HepG2 (cell line): ENCODE results near the gene C22orf39. TPM values are rescaled to one million over a fixed set of nuclear protein-coding genes. Genes with fewer than 3 reads are reported as not detected.

Source experiments
- ATAD3A ChIP-seq: sonication (generic); formaldehyde crosslinking; IDR thresholded peaks from 2 replicates; pipeline ENCODE4 v1.4.0; 2020; ENCODE audit warnings: missing genetic modification reagents
- ATF4 ChIP-seq, 2 experiments: fragments of 450-650 bp in 1 of 2; sonication (generic) in 1 of 2; formaldehyde crosslinking; IDR thresholded peaks; 2 replicates each; pipeline versions ENCODE4 v1.5.0 to v1.8.0; 2020 to 2022; ENCODE audit warnings: mild to moderate bottlenecking in 1 of 2, missing genetic modification reagents in 1 of 2
- CEBPG ChIP-seq: IDR thresholded peaks from 2 replicates; pipeline ENCODE4 v1.6.1; 2016
- DR1 ChIP-seq: sonication (generic); formaldehyde crosslinking; IDR thresholded peaks from 2 replicates; pipeline ENCODE4 v1.8.0; 2021; ENCODE audit warnings: mild to moderate bottlenecking, missing genetic modification reagents, inconsistent platforms
- GFI1 ChIP-seq: sonication (generic); formaldehyde crosslinking; IDR thresholded peaks from 2 replicates; pipeline ENCODE4 v1.5.0; 2020; ENCODE audit warnings: missing genetic modification reagents, mild to moderate bottlenecking, borderline replicate concordance
- HDAC1 ChIP-seq: sonication (generic); formaldehyde crosslinking; IDR thresholded peaks from 2 replicates; pipeline ENCODE4 v1.5.1; 2020; ENCODE audit warnings: mild to moderate bottlenecking, missing genetic modification reagents
- HES4 ChIP-seq: sonication (generic); formaldehyde crosslinking; IDR thresholded peaks from 2 replicates; pipeline ENCODE4 v1.9.0; 2021; ENCODE audit warnings: mild to moderate bottlenecking, missing genetic modification reagents, borderline replicate concordance
- JUND ChIP-seq: sonication (generic); formaldehyde crosslinking; IDR thresholded peaks from 2 replicates; pipeline ENCODE4 v1.8.0; 2022; ENCODE audit warnings: mild to moderate bottlenecking, missing genetic modification reagents
- KAT8 ChIP-seq: IDR thresholded peaks from 2 replicates; pipeline ENCODE4 v1.6.1; 2016; ENCODE audit warnings: missing genetic modification reagents, missing compliant biosample characterization
- KLF9 ChIP-seq: IDR thresholded peaks from 2 replicates; pipeline ENCODE4 v1.6.1; 2016; ENCODE audit warnings: low read depth
- MBD4 ChIP-seq: IDR thresholded peaks from 2 replicates; pipeline ENCODE4 v1.6.1; 2012; ENCODE audit warnings: low read length, inconsistent platforms, borderline replicate concordance
- PAX8 ChIP-seq: sonication (generic); formaldehyde crosslinking; IDR thresholded peaks from 2 replicates; pipeline ENCODE4 v1.8.0; 2022; ENCODE audit warnings: mild to moderate bottlenecking, missing genetic modification reagents, borderline replicate concordance
- RXRB ChIP-seq: IDR thresholded peaks from 2 replicates; pipeline ENCODE4 v1.6.1; 2016; ENCODE audit warnings: borderline replicate concordance, missing genetic modification reagents, missing compliant biosample characterization
- SMYD3 ChIP-seq: sonication (generic); formaldehyde crosslinking; IDR thresholded peaks from 2 replicates; pipeline ENCODE4 v1.8.1; 2023; ENCODE audit warnings: mild to moderate bottlenecking, missing genetic modification reagents
- SOX6 ChIP-seq, 2 experiments: fragments of 450-650 bp in 1 of 2; sonication (generic) in 1 of 2; formaldehyde crosslinking in 1 of 2; IDR thresholded peaks; 2 replicates each; pipeline versions ENCODE4 v1.4.0 to v1.6.1; 2017 to 2020; ENCODE audit warnings: antibody characterized with exemption in 1 of 2, mild to moderate bottlenecking in 1 of 2, missing genetic modification reagents in 1 of 2
- TCF7L2 ChIP-seq: IDR thresholded peaks from 2 replicates; pipeline ENCODE4 v1.6.1; 2011; ENCODE audit warnings: mild to moderate bottlenecking, low read depth, low read length, moderate library complexity
- THAP11 ChIP-seq: IDR thresholded peaks from 2 replicates; pipeline ENCODE4 v1.6.1; 2016; ENCODE audit warnings: missing biosample characterization, missing genetic modification reagents
- ZNF142 ChIP-seq: sonication (generic); formaldehyde crosslinking; IDR thresholded peaks from 2 replicates; pipeline ENCODE4 v1.4.0; 2020; ENCODE audit warnings: missing genetic modification reagents
- ZNF17 ChIP-seq: sonication (generic); formaldehyde crosslinking; IDR thresholded peaks from 2 replicates; pipeline ENCODE4 v1.5.0; 2020; ENCODE audit warnings: mild to moderate bottlenecking, missing genetic modification reagents
- ZNF382 ChIP-seq: sonication (generic); formaldehyde crosslinking; IDR thresholded peaks from 2 replicates; pipeline ENCODE4 v1.5.0; 2020; ENCODE audit warnings: missing genetic modification reagents, mild to moderate bottlenecking, borderline replicate concordance
- ZNF44 ChIP-seq: sonication (generic); formaldehyde crosslinking; IDR thresholded peaks from 2 replicates; pipeline ENCODE4 v1.5.1; 2020; ENCODE audit warnings: mild to moderate bottlenecking, missing genetic modification reagents
- ZNF776 ChIP-seq: sonication (generic); formaldehyde crosslinking; IDR thresholded peaks from 2 replicates; pipeline ENCODE4 v1.4.0; 2020; ENCODE audit warnings: mild to moderate bottlenecking, missing genetic modification reagents
- ZNF878 ChIP-seq: sonication (generic); formaldehyde crosslinking; IDR thresholded peaks from 2 replicates; pipeline ENCODE4 v1.8.1; 2023; ENCODE audit warnings: mild to moderate bottlenecking, missing genetic modification reagents, moderate library complexity
- ZSCAN20 ChIP-seq: sonication (generic); formaldehyde crosslinking; IDR thresholded peaks from 2 replicates; pipeline ENCODE4 v1.4.0; 2020; ENCODE audit warnings: missing genetic modification reagents, mild to moderate bottlenecking, borderline replicate concordance
- ZZZ3 ChIP-seq: sonication (generic); formaldehyde crosslinking; IDR thresholded peaks from 2 replicates; pipeline ENCODE4 v1.4.0; 2020; ENCODE audit warnings: missing genetic modification reagents, mild to moderate bottlenecking, borderline replicate concordance
- polyA plus RNA-seq, 8 experiments: library from polyadenylated mRNA; depleted of rRNA in 3 of 8; stranded (reverse) in 7 of 8; unstranded in 1 of 8; fragments of >200 nt; fragmentation: Illumina TruSeq in 4 of 8; extraction: Trizol in 4 of 8; gene quantifications; 2 replicates each; pipeline versions ENCODE4 v1.2.1 to v1.2.3, GENCODE V29; 2011 to 2016; ENCODE audit warnings: low read depth in 4 of 8, missing spikeins in 1 of 8, mixed read lengths in 1 of 8; ENCODE audit not compliant: insufficient read depth in 1 of 8
- total RNA-seq, 5 experiments: library from RNA; depleted of rRNA; stranded (reverse); fragments of >200 nt; fragmentation: Illumina TruSeq; extraction: Trizol; gene quantifications; 2 replicates each; pipeline ENCODE4 v1.2.3, GENCODE V29; 2016; ENCODE audit warnings: low read depth in 1 of 5

C22orf39 gene
- total and polyA plus RNA-seq, 2 of the 13 experiments (the other 11 are each of a cell fraction or from before 2014, with no cell fraction given), result 23.4 to 26.4 TPM

DNA sequence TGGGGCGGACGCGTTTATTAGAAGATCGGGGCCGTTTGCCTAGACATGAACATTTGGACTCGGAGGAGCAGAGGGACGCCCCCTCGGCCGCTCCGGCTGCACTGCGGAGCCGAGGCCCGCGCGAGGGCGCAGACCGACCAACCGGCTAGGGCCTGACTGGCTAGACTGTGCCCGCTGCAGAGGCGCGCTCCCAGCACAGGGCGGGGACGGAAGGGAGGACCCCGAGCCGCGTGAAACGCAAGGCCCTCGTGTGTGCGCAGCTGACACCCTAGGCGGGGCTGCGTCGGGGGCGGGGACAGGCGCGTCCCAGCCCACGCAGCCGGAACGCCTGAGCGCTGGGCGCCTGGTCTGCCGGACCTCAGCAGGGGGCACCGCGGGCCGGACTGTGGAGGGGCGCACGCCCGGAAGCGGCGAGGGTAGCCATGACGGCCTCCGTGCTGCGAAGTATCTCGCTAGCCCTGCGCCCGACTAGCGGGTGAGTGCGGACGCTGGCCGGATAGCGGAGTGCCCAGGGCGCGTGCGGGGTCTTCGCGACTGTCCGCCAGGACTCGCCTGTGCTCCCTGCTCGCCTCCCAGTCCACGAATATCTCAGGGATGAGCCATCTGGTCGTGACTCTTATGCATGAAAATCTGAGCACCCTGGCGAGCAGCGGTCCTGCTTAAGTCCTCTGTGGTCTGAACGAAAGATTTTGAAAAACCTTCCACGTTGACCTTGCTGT, 15.2 kb downstream of the C22orf39 start, which contains the start of gene MRPL40 (continued):
- peak; percentile 98 for TF ChIP-seq HDAC1 (CRISPR knock-in tag)
- peak; percentile 65; the same call in 1 of the 2 replicates for TF ChIP-seq ZNF142 (CRISPR knock-in tag)
- peak; percentile 97 for TF ChIP-seq ZNF776 (CRISPR knock-in tag)
- TF ChIP-seq ZNF878 (CRISPR knock-in tag), result 0 out of 2 replicates have a peak, but pooled peaks have one; percentile 65
- no peak for TF ChIP-seq TCF7L2
- no peak for TF ChIP-seq ATAD3A
- peak; percentile 93; the same call in 1 of the 2 replicates for TF ChIP-seq SMYD3 (CRISPR knock-in tag)
- TF ChIP-seq JUND (CRISPR knock-in tag), result peak; percentile 92
- TF ChIP-seq RXRB (CRISPR knock-in tag), result peak; percentile 90
- peak; percentile 98 for TF ChIP-seq KAT8 (CRISPR knock-in tag)
- peak; percentile 97 for TF ChIP-seq DR1 (CRISPR knock-in tag)
- no peak; the same call in 1 of the 2 replicates for TF ChIP-seq ZNF17 (CRISPR knock-in tag)
- no peak; the same call in 1 of the 2 replicates for TF ChIP-seq ZNF44 (CRISPR knock-in tag)
- no peak for TF ChIP-seq SOX6 (IDR thresholded peaks at IDR 0.05)
- peak; percentile 88 for TF ChIP-seq SOX6 (CRISPR knock-in tag; IDR thresholded peaks at IDR 0.05)
- no peak for TF ChIP-seq MBD4
- TF ChIP-seq ATF4 (CRISPR knock-in tag; IDR thresholded peaks at IDR 0.05), result peak in 1 of 2 experiments; percentile 69; a peak in 2 of 4 replicates
- peak; percentile 88; the same call in 1 of the 2 replicates for TF ChIP-seq KLF9 (CRISPR knock-in tag)
- peak; percentile 91; the same call in 1 of the 2 replicates for TF ChIP-seq ZZZ3 (CRISPR knock-in tag)
- no peak for TF ChIP-seq ZSCAN20 (CRISPR knock-in tag)
- no peak for TF ChIP-seq GFI1 (CRISPR knock-in tag)
- no peak for TF ChIP-seq PAX8 (CRISPR knock-in tag)
- TF ChIP-seq HES4 (CRISPR knock-in tag), result peak; percentile 65; the same call in 1 of the 2 replicates
- TF ChIP-seq CEBPG, result peak; percentile 55
- TF ChIP-seq THAP11 (CRISPR knock-in tag), result peak; percentile 96
- no peak for TF ChIP-seq ZNF382 (CRISPR knock-in tag)
